T-helper 17 cell (primary cell): ENCODE results near the gene THSD7A. TPM values are rescaled to one million over a fixed set of nuclear protein-coding genes. Genes with fewer than 3 reads are reported as not detected.

ENCODE experiments used
- ATAC-seq: fragments of 150-1000 bp; cut with Tn5 transposase; 2 replicates; pipeline ENCODE4 v1.10.0; 2021; ENCODE audit warnings: mild to moderate bottlenecking, moderate library complexity
- DNase-seq, 3 donors: peaks; one replicate each; pipeline versions ENCODE4 v3.0.0 to v3.0.0-alpha.2; 2020 to 2021
- H3K9me3 ChIP-seq: one replicate; pipeline ENCODE4 v1.7.0; 2013; ENCODE audit warnings: low read length, mild to moderate bottlenecking; ENCODE audit not compliant: control insufficient read depth, poor library complexity, severe bottlenecking
- H3K27ac Mint-ChIP-seq: one replicate; pipeline ENCODE4 v1.8.0; 2022; ENCODE audit warnings: mild to moderate bottlenecking, moderate library complexity, mixed read lengths
- H3K27me3 Mint-ChIP-seq: one replicate; pipeline ENCODE4 v1.8.0; 2022; ENCODE audit warnings: mixed read lengths
- H3K36me3 Mint-ChIP-seq: one replicate; pipeline ENCODE4 v1.8.0; 2022; ENCODE audit warnings: low read depth, mixed read lengths
- H3K4me1 Mint-ChIP-seq: one replicate; pipeline ENCODE4 v1.8.0; 2022; ENCODE audit warnings: mild to moderate bottlenecking, mixed read lengths
- H3K4me3 Mint-ChIP-seq: one replicate; pipeline ENCODE4 v1.8.0; 2022; ENCODE audit warnings: mild to moderate bottlenecking, moderate library complexity, mixed read lengths
- total RNA-seq, 4 donors: library from RNA in 2 of 4; stranded (reverse) in 2 of 4; gene quantifications; one replicate each; pipeline ENCODE4 v1.2.3 and lab custom pipeline; 2022 to 2026

Gene THSD7A, protein sequence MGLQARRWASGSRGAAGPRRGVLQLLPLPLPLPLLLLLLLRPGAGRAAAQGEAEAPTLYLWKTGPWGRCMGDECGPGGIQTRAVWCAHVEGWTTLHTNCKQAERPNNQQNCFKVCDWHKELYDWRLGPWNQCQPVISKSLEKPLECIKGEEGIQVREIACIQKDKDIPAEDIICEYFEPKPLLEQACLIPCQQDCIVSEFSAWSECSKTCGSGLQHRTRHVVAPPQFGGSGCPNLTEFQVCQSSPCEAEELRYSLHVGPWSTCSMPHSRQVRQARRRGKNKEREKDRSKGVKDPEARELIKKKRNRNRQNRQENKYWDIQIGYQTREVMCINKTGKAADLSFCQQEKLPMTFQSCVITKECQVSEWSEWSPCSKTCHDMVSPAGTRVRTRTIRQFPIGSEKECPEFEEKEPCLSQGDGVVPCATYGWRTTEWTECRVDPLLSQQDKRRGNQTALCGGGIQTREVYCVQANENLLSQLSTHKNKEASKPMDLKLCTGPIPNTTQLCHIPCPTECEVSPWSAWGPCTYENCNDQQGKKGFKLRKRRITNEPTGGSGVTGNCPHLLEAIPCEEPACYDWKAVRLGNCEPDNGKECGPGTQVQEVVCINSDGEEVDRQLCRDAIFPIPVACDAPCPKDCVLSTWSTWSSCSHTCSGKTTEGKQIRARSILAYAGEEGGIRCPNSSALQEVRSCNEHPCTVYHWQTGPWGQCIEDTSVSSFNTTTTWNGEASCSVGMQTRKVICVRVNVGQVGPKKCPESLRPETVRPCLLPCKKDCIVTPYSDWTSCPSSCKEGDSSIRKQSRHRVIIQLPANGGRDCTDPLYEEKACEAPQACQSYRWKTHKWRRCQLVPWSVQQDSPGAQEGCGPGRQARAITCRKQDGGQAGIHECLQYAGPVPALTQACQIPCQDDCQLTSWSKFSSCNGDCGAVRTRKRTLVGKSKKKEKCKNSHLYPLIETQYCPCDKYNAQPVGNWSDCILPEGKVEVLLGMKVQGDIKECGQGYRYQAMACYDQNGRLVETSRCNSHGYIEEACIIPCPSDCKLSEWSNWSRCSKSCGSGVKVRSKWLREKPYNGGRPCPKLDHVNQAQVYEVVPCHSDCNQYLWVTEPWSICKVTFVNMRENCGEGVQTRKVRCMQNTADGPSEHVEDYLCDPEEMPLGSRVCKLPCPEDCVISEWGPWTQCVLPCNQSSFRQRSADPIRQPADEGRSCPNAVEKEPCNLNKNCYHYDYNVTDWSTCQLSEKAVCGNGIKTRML (N-terminal part only)
- total RNA-seq (under 1 TPM in 1 of 2 donors, not detected in 1; 0.07 TPM), total RNA-seq (lab: John Stamatoyannopoulos, UW) (0 to 0.23 reads per million in 2 donors)

- H3K27me3 Mint-ChIP-seq, result peaks cover 60% of the 10 kb centered on the region
- H3K4me3 Mint-ChIP-seq, result peak within 1 kb of the TSS; percentile 78
- no peaks in the 10 kb centered on the region for H3K9me3 ChIP-seq
- no peak within 1 kb of the TSS for H3K27ac Mint-ChIP-seq
- ATAC-seq (peak; percentile 71), DNase-seq (no peak)
- peaks cover 3% of the 10 kb centered on the region for H3K4me1 Mint-ChIP-seq
- H3K36me3 Mint-ChIP-seq, result peaks cover 3% of the 10 kb centered on the region
These were observed at the start of gene THSD7A for GRCh38 chr7:11831736-11832495. Gene THSD7A (minus strand): TSS chr7:11832198. CDS start chr7:11831946, 252 bp downstream.

DNA sequence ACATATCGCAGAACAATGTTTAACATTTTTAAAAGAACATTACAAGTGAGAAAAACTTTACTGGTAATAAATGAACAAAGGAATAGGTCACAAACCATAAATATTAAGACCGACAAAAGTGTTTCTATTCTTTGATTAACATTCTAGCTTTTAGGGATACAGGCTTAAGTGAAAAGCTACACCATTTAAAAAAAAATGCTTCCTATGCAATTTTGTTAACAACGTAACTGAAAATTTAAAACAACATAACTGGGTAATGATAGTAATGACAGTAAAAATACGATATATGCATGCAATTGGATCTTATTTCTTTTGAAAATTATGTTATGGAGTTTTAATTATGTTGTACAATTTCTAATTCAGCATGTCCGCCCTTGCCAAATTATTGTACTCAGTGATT is 49.7 kb upstream of the THSD7A start:
- H3K36me3 Mint-ChIP-seq, result no peaks in the 10 kb centered on the region

DNA sequence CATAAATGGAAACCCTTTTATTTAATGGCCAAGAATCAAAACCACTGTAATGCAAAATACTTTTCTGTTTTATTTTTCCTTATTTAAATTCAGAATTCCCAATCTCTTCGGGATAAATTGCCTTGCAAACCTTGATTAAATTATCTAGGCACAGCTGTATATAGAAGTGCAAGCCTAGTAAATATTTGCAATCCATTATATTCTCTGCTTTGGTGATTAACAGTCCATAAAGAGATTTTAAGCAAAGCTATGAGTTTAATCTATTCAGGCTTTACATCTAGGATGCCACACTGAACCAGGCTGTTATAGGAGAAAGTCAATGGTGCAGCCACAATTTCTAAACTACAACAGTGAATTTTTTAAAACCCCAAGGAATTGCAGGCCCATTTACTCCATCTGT is 43.6 kb upstream of the THSD7A start:
- no peak for ATAC-seq
- H3K27me3 Mint-ChIP-seq, result no peaks in the 10 kb centered on the region
- H3K36me3 Mint-ChIP-seq, result no peaks in the 10 kb centered on the region
- no peaks in the 10 kb centered on the region for H3K4me1 Mint-ChIP-seq
- H3K9me3 ChIP-seq, result no peaks in the 10 kb centered on the region
- DNase-seq, result no peak
- no peak overlapping the region for H3K27ac Mint-ChIP-seq
- no peak overlapping the region for H3K4me3 Mint-ChIP-seq

More for the DNA sequence above, 49.7 kb upstream of the THSD7A start:
- Mint-ChIP-seq H3K4me1 (no peaks in the 10 kb centered on the region), H3K27me3 (no peaks in the 10 kb centered on the region), H3K27ac (no peak overlapping the region), H3K4me3 (no peak overlapping the region)
- no peaks in the 10 kb centered on the region for H3K9me3 ChIP-seq
- no peak for ATAC-seq
- DNase-seq, result no peak

DNA sequence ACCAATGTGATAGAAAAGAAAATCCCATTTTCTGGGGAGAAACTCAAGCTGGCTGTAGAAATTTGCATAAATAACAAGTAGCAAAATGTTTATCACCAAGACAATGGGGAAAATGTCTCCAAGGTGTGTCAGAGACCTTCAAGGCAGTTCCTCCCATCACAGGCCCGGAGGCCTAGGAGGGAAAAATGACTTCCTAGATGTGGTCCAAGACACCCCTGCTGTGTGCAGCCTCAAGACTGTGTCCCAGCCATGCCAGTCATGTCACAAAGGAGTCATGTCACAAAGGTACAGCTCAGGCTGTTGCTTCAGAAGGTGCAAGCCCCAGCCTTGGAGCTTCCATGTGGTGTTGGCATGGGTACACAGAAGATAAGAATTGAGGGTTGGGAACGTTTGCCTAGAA is 33.7 kb upstream of the THSD7A start:
- no peaks in the 10 kb centered on the region for H3K9me3 ChIP-seq
- H3K4me1 Mint-ChIP-seq, result no peaks in the 10 kb centered on the region
- ATAC-seq (no peak), DNase-seq (no peak)
- no peak overlapping the region for H3K4me3 Mint-ChIP-seq
- no peak overlapping the region for H3K27ac Mint-ChIP-seq
- no peaks in the 10 kb centered on the region for H3K27me3 Mint-ChIP-seq
- H3K36me3 Mint-ChIP-seq, result no peaks in the 10 kb centered on the region

DNA sequence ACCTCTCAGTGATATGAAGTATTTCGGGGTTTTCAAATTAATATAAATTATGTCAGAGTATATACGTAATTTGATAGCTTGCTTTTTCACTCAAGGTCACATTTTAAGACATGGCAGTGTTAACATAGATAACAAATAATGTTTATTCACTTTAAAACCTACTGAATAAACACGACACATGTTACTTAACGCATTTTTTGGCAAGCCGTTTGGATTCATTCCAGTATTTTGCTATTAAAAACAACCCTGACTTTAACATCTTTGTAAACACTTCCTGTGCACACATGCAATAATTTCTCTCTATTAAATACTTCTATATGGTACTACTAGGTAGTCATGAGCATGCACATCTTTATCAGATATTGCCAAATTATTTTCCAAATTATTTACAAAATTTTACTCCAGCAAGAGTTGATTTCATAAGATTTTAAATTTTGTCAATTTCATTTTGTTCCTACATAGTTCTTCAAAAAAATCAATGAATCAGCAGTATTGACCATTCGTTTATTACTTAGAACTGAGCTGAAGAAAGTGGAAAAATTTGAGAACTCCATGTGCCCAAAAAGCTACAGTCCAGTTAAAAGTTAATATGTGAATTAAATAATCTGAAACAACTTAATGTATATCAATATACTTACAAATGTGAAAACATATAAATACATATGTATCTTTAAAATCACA is 26.8 kb upstream of the THSD7A start:
- ATAC-seq, result no peak
- H3K36me3 Mint-ChIP-seq, result no peaks in the 10 kb centered on the region
- DNase-seq, result no peak
- no peak overlapping the region for H3K4me3 Mint-ChIP-seq
- H3K9me3 ChIP-seq, result no peaks in the 10 kb centered on the region
- no peak overlapping the region for H3K27ac Mint-ChIP-seq
- H3K4me1 Mint-ChIP-seq, result no peaks in the 10 kb centered on the region
- no peaks in the 10 kb centered on the region for H3K27me3 Mint-ChIP-seq

DNA sequence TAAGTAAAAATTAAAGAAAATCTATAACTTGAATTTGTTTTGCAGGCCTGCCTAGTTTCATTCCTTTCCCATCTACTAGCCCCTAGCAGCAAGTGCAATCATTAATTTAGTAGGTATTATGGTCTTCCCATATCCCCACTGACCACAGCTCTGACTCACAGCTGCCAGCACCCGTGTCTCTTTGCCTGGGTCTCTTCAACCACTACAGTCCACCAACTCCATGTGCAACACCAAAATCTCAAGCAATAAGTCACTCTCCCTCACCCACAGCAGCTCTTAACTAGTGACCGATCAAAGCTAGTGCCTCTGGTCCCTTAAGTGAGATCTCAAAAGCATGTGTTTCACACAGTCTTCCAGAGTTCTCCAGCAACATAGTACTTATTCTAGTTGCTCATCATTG is 26.0 kb upstream of the THSD7A start:
- no peaks in the 10 kb centered on the region for H3K27me3 Mint-ChIP-seq
- H3K36me3 Mint-ChIP-seq, result no peaks in the 10 kb centered on the region
- no peaks in the 10 kb centered on the region for H3K4me1 Mint-ChIP-seq
- no peak overlapping the region for H3K27ac Mint-ChIP-seq
- DNase-seq, result no peak
- no peaks in the 10 kb centered on the region for H3K9me3 ChIP-seq
- no peak for ATAC-seq
- H3K4me3 Mint-ChIP-seq, result no peak overlapping the region

DNA sequence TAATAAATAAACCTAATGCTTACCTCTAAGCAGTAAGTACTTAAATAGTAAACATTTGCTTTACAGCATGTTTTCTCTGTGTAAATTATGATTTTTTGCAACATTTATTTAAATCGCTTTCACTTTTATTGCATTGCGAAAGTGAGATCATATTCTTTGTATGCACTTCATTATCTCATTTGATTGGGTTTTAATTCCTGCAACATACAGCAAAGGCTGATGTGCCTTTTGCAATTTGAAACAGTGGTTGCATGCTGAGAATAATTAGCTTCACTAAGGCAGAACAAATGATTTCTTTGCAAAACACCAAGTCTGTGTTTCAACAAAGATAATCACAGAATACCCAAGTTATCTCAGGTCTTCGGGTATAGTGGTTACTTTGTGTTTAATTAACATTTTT is 16.3 kb upstream of the THSD7A start:
- DNase-seq, result no peak
- Mint-ChIP-seq H3K27ac (no peak overlapping the region), H3K36me3 (no peaks in the 10 kb centered on the region), H3K27me3 (peaks cover 5% of the 10 kb centered on the region), H3K4me1 (no peaks in the 10 kb centered on the region), H3K4me3 (no peak overlapping the region)
- H3K9me3 ChIP-seq, result no peaks in the 10 kb centered on the region
- ATAC-seq, result no peak

DNA sequence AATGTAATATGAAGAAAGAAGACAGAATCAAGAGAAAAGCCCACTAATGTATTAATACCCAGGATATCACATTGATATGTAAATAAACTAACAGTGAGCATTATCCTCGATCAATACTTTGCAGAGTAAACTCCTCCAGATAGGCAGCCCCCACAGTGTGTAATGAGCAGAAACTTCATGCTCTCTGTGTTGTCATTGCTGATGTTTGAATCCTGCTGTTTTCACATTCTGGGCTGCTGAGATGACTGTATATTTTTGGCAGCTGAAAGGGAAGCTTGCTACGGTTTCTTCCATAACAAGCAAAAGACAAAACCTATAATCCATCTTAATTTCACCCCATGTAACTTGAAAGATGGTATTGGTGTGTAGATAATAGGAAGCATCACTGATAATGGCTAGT is 15.3 kb upstream of the THSD7A start:
- Mint-ChIP-seq H3K36me3 (no peaks in the 10 kb centered on the region), H3K27ac (no peak overlapping the region), H3K4me3 (no peak overlapping the region), H3K4me1 (no peaks in the 10 kb centered on the region), H3K27me3 (peaks cover 5% of the 10 kb centered on the region)
- no peak for ATAC-seq
- DNase-seq, result no peak
- no peaks in the 10 kb centered on the region for H3K9me3 ChIP-seq

GRCh38 chr7:11846361-11846955 is 14.5 kb upstream of the THSD7A start:
- H3K4me1 Mint-ChIP-seq, result no peaks in the 10 kb centered on the region
- no peaks in the 10 kb centered on the region for H3K36me3 Mint-ChIP-seq
- ATAC-seq (no peak), DNase-seq (no peak)
- no peak overlapping the region for H3K27ac Mint-ChIP-seq
- H3K27me3 Mint-ChIP-seq, result peaks cover 5% of the 10 kb centered on the region
- H3K4me3 Mint-ChIP-seq, result no peak overlapping the region
- no peaks in the 10 kb centered on the region for H3K9me3 ChIP-seq

DNA sequence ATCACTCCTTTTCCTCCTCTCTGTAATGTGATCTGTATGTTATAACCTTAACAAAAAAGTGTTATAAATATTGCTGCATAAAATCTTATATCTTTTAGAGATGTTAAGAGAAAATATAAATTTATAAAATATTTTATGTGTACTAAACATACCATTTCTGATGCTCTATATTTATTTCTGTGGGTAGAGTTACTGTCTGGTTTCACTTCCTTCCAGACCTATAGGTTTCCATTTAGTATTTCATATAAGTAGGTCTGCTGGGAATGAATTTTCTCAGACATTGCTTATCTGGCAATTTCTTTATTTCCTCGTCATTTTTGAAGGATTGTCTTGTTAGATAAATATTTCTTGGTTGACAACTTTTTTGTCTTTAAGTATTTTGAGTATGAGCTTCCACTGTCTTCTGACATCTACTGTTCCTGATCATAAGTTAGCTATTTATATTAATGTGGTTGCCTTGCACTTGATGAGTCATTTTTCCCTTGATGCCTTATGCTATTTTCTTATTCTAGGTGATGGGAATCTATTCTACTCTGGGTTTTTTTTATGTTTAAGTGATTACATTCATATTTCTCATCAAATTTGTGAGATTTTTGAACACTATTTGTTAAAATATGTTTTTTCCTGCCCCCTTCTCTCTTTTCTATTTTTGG is 11.2 kb upstream of the THSD7A start:
- no peak for DNase-seq
- no peak for ATAC-seq
- Mint-ChIP-seq H3K27ac (no peak overlapping the region), H3K4me1 (no peaks in the 10 kb centered on the region), H3K4me3 (no peak overlapping the region), H3K27me3 (peaks cover 5% of the 10 kb centered on the region), H3K36me3 (no peaks in the 10 kb centered on the region)
- H3K9me3 ChIP-seq, result no peaks in the 10 kb centered on the region

DNA sequence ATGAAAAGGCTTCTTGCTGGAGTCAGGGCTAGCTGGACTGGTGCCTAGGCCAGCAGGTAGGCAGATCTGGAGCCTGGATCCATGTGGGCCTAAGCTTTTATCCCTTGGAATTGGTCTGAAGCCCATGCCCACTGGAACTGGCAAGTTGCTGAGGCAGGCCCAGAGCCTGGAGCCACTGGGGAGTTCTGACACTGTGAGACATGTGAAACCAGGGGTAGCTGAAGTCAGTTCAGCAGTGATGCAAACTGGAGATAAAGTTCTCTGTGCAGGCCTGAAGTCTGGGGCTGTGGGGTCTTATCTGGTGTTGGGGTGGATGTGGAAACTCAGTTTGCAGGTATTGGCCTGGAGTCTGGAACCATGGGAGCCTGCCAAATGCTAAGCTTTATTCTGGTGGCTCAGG is 9.7 kb upstream of the THSD7A start:
- Mint-ChIP-seq H3K27me3 (no peaks in the 10 kb centered on the region), H3K36me3 (no peaks in the 10 kb centered on the region), H3K4me1 (no peaks in the 10 kb centered on the region), H3K27ac (no peak overlapping the region), H3K4me3 (no peak overlapping the region)
- ATAC-seq, result no peak
- DNase-seq, result no peak
- no peaks in the 10 kb centered on the region for H3K9me3 ChIP-seq
